Astrocyte (in vitro differentiated cells and primary cell): ENCODE data around the gene MYADML2. TPM values are rescaled to one million over a fixed set of nuclear protein-coding genes. Genes with fewer than 3 reads are reported as not detected.

Experiments used
- DNase-seq: peaks from one replicate; pipeline ENCODE4 v3.0.0-alpha.2; 2010; ENCODE audit warnings: low read depth
- FAIRE-seq: peaks from 2 replicates; lab custom pipeline; 2011; peaks lifted over from hg19 to GRCh38; lab: Jason Lieb, UNC
- H2AFZ ChIP-seq: 2 replicates; pipeline ENCODE4 v1.6.0; 2012; ENCODE audit warnings: low read depth, low read length, inconsistent platforms
- H3K27ac ChIP-seq: 2 replicates; pipeline ENCODE4 v1.5.1; 2011; ENCODE audit warnings: low read depth, low read length, inconsistent platforms
- H3K27me3 ChIP-seq: 2 replicates; pipeline ENCODE4 v1.6.0; 2011; ENCODE audit warnings: low read length, inconsistent platforms; ENCODE audit not compliant: insufficient read depth
- H3K36me3 ChIP-seq: 2 replicates; pipeline ENCODE4 v1.5.1; 2011; ENCODE audit warnings: low read length, inconsistent platforms; ENCODE audit not compliant: insufficient read depth
- H3K4me1 ChIP-seq: 2 replicates; pipeline ENCODE4 v1.5.1; 2011; ENCODE audit warnings: low read length, inconsistent platforms; ENCODE audit not compliant: insufficient read depth
- H3K4me2 ChIP-seq: 2 replicates; pipeline ENCODE4 v1.6.0; 2012; ENCODE audit warnings: low read length, inconsistent platforms
- H3K4me3 ChIP-seq: 2 replicates; pipeline ENCODE4 v1.5.1; 2011; ENCODE audit warnings: low read depth, mild to moderate bottlenecking, low read length, inconsistent platforms; ENCODE audit not compliant: insufficient read depth
- H3K79me2 ChIP-seq: 2 replicates; pipeline ENCODE4 v1.6.0; 2012; ENCODE audit warnings: mild to moderate bottlenecking, low read length, inconsistent platforms; ENCODE audit not compliant: insufficient read depth
- H3K9ac ChIP-seq: 2 replicates; pipeline ENCODE4 v1.6.0; 2012; ENCODE audit warnings: mild to moderate bottlenecking, low read length, inconsistent platforms
- H3K9me3 ChIP-seq: 2 replicates; pipeline ENCODE4 v1.5.1; 2012; ENCODE audit warnings: low read depth, mild to moderate bottlenecking, low read length, inconsistent platforms; ENCODE audit not compliant: insufficient read depth
- H4K20me1 ChIP-seq: 2 replicates; pipeline ENCODE4 v1.6.0; 2012; ENCODE audit warnings: low read length, inconsistent platforms; ENCODE audit not compliant: insufficient read depth
- H3K27ac Mint-ChIP-seq: one replicate; pipeline ENCODE4 v1.8.0; 2021; ENCODE audit warnings: mild to moderate bottlenecking, mixed read lengths; ENCODE audit not compliant: unreplicated experiment
- H3K27me3 Mint-ChIP-seq: one replicate; pipeline ENCODE4 v1.8.0; 2021; ENCODE audit warnings: low read depth, mixed read lengths; ENCODE audit not compliant: unreplicated experiment
- H3K36me3 Mint-ChIP-seq: one replicate; pipeline ENCODE4 v1.8.0; 2021; ENCODE audit warnings: low read depth, mixed read lengths; ENCODE audit not compliant: unreplicated experiment
- H3K4me1 Mint-ChIP-seq: one replicate; pipeline ENCODE4 v1.8.0; 2021; ENCODE audit warnings: low read depth, mixed read lengths; ENCODE audit not compliant: unreplicated experiment
- H3K4me3 Mint-ChIP-seq: one replicate; pipeline ENCODE4 v1.8.0; 2021; ENCODE audit warnings: mild to moderate bottlenecking, moderate library complexity, mixed read lengths; ENCODE audit not compliant: unreplicated experiment
- H3K9me3 Mint-ChIP-seq: one replicate; pipeline ENCODE4 v1.8.0; 2021; ENCODE audit warnings: mild to moderate bottlenecking, mixed read lengths; ENCODE audit not compliant: unreplicated experiment
- CTCF ChIP-seq: IDR thresholded peaks from 2 replicates; pipeline ENCODE4 v1.5.1; 2011; ENCODE audit warnings: low read depth, mild to moderate bottlenecking, inconsistent platforms, low read length, moderate library complexity; ENCODE audit not compliant: insufficient read depth
- EZH2 ChIP-seq: IDR thresholded peaks from 2 replicates; pipeline ENCODE4 v1.6.1; 2012; ENCODE audit warnings: mild to moderate bottlenecking, low read length, inconsistent platforms; ENCODE audit not compliant: insufficient read depth
- total RNA-seq: library from RNA; stranded (reverse); gene quantifications from 2 replicates; pipeline ENCODE4 v1.2.1, GENCODE V29; 2021

MYADML2 gene
- total RNA-seq, 1 donor from 2014 or later = not detected

- H3K27ac ChIP-seq = no peak overlapping the region
- TF ChIP-seq CTCF (no peak), EZH2 (no peak)
- DNase-seq (no peak), FAIRE-seq (no peak)
- H3K9ac ChIP-seq = no peak overlapping the region
- H4K20me1 ChIP-seq = no peaks in the 10 kb centered on the region
- H3K36me3 Mint-ChIP-seq = no peaks in the 10 kb centered on the region
- H3K4me3 ChIP-seq = no peak overlapping the region
- H3K4me3 Mint-ChIP-seq = no peak overlapping the region
- H3K27ac Mint-ChIP-seq = no peak overlapping the region
- peaks cover 3% of the 10 kb centered on the region for H3K4me1 Mint-ChIP-seq
- H3K4me2 ChIP-seq = no peak overlapping the region
- H3K4me1 ChIP-seq = no peaks in the 10 kb centered on the region
- no peaks in the 10 kb centered on the region for H3K9me3 Mint-ChIP-seq
- no peaks in the 10 kb centered on the region for H3K27me3 ChIP-seq
- peaks cover 15% of the 10 kb centered on the region for H3K27me3 Mint-ChIP-seq
- H3K79me2 ChIP-seq = no peaks in the 10 kb centered on the region
- no peaks in the 10 kb centered on the region for H3K36me3 ChIP-seq
- no peaks in the 10 kb centered on the region for H3K9me3 ChIP-seq
- H2AFZ ChIP-seq = no peak overlapping the region
These were observed 5.0 kb upstream of the MYADML2 start for GRCh38 chr17:81951785-81952684.

- Histone ChIP-seq H3K4me1 (no peaks in the 10 kb centered on the region), H3K79me2 (no peaks in the 10 kb centered on the region), H3K9me3 (no peaks in the 10 kb centered on the region), H3K36me3 (no peaks in the 10 kb centered on the region), H3K4me2 (no peak overlapping the region), H4K20me1 (no peaks in the 10 kb centered on the region), H3K27ac (no peak overlapping the region), H3K4me3 (no peak overlapping the region), H3K27me3 (no peaks in the 10 kb centered on the region), H3K9ac (no peak overlapping the region), H2AFZ (no peak overlapping the region)
- no peak overlapping the region for H3K27ac Mint-ChIP-seq
- H3K9me3 Mint-ChIP-seq = no peaks in the 10 kb centered on the region
- no peaks in the 10 kb centered on the region for H3K36me3 Mint-ChIP-seq
- TF ChIP-seq CTCF (no peak), EZH2 (no peak)
- no peak for FAIRE-seq
- no peak for DNase-seq
- H3K4me3 Mint-ChIP-seq = no peak overlapping the region
- H3K4me1 Mint-ChIP-seq = no peaks in the 10 kb centered on the region
- peaks cover 10% of the 10 kb centered on the region for H3K27me3 Mint-ChIP-seq
These were observed 3.5 kb upstream of the MYADML2 start for GRCh38 chr17:81950501-81950900.
